CD14-positive monocyte (primary cell): ENCODE results near the gene MYOM1. TPM values are rescaled to one million over a fixed set of nuclear protein-coding genes. Genes with fewer than 3 reads are reported as not detected.

ENCODE experiments used
- DNase-seq, 3 donors: peaks; one replicate each; pipeline ENCODE4 v3.0.0-alpha.2; 2011 to 2022
- H2AFZ ChIP-seq: 2 replicates; pipeline ENCODE4 v1.6.0; 2012; ENCODE audit warnings: mild to moderate bottlenecking, low read depth, low read length, inconsistent platforms; ENCODE audit not compliant: insufficient read depth, poor library complexity, severe bottlenecking
- H3K27ac ChIP-seq, 2 donors: 1 replicate in 1 of 2; 2 replicates in 1 of 2; pipeline ENCODE4 v1.5.1; 2012 to 2013; ENCODE audit warnings: low read length in 2 of 2, control low read depth in 1 of 2, inconsistent platforms in 1 of 2, low read depth in 1 of 2, mild to moderate bottlenecking in 1 of 2
- H3K27me3 ChIP-seq, 2 donors: one replicate each; pipeline versions ENCODE4 v1.6.0 to v1.6.1; 2011 to 2013; ENCODE audit warnings: low read length in 2 of 2; ENCODE audit not compliant: control insufficient read depth in 2 of 2, insufficient read depth in 2 of 2
- H3K36me3 ChIP-seq, 2 donors: replicated peaks in 1 of 2; 1 replicate in 1 of 2; 2 replicates in 1 of 2; pipeline versions ENCODE4 v1.5.1 to v1.6.1; 2012 to 2013; ENCODE audit warnings: low read length in 2 of 2, control low read depth in 1 of 2, inconsistent platforms in 1 of 2, mild to moderate bottlenecking in 1 of 2; ENCODE audit not compliant: insufficient read depth in 2 of 2, control insufficient read depth in 1 of 2
- H3K4me1 ChIP-seq, 2 donors: 1 replicate in 1 of 2; 2 replicates in 1 of 2; pipeline versions ENCODE4 v1.5.1 to v1.6.1; 2012 to 2013; ENCODE audit warnings: low read length in 2 of 2, control low read depth in 1 of 2, inconsistent platforms in 1 of 2, mild to moderate bottlenecking in 1 of 2, moderate library complexity in 1 of 2; ENCODE audit not compliant: insufficient read depth in 2 of 2, control insufficient read depth in 1 of 2
- H3K4me2 ChIP-seq: replicated peaks from 2 replicates; pipeline ENCODE3; 2012; ENCODE audit warnings: low read length, moderate library complexity, mild to moderate bottlenecking; ENCODE audit not compliant: poor library complexity, severe bottlenecking; ENCODE audit errors: extremely low read depth
- H3K4me3 ChIP-seq, 3 experiments: fragments of 200-600 bp in 1 of 3; sonication (generic) in 1 of 3; replicated peaks in 1 of 3; 1 replicate in 2 of 3; 2 replicates in 1 of 3; pipeline ENCODE4 v1.5.1; 2011 to 2013; ENCODE audit warnings: low read length in 3 of 3, mild to moderate bottlenecking in 3 of 3, control low read depth in 2 of 3, low read depth in 2 of 3, inconsistent platforms in 1 of 3, moderate library complexity in 1 of 3
- H3K79me2 ChIP-seq: 2 replicates; pipeline ENCODE4 v1.6.0; 2012; ENCODE audit warnings: mild to moderate bottlenecking, control low read depth, inconsistent platforms, low read length, moderate library complexity; ENCODE audit not compliant: insufficient read depth
- H3K9ac ChIP-seq: 2 replicates; pipeline ENCODE4 v1.6.0; 2017; ENCODE audit warnings: low read length, mild to moderate bottlenecking; ENCODE audit not compliant: insufficient read depth, poor library complexity, severe bottlenecking
- H3K9me3 ChIP-seq, 2 donors: replicated peaks in 1 of 2; 1 replicate in 1 of 2; 2 replicates in 1 of 2; pipeline versions ENCODE4 v1.5.1 to v1.6.1; 2012 to 2013; ENCODE audit warnings: low read length in 2 of 2, control low read depth in 1 of 2; ENCODE audit not compliant: control insufficient read depth in 1 of 2, insufficient read depth in 1 of 2
- H4K20me1 ChIP-seq: 2 replicates; pipeline ENCODE4 v1.6.0; 2012; ENCODE audit warnings: mild to moderate bottlenecking, low read length, control low read depth, moderate library complexity; ENCODE audit not compliant: insufficient read depth
- H3K27ac Mint-ChIP-seq, 7 donors: one replicate each; pipeline ENCODE4 v1.8.0; 2020; ENCODE audit warnings: mild to moderate bottlenecking in 7 of 7, mixed read lengths in 7 of 7, moderate library complexity in 6 of 7, inconsistent platforms in 2 of 7
- H3K27me3 Mint-ChIP-seq, 3 donors: one replicate each; pipeline ENCODE4 v1.8.0; 2021 to 2022; ENCODE audit warnings: low read depth in 3 of 3, mild to moderate bottlenecking in 3 of 3, mixed read lengths in 3 of 3, moderate library complexity in 3 of 3, inconsistent platforms in 1 of 3
- H3K36me3 Mint-ChIP-seq, 2 donors: one replicate each; pipeline ENCODE4 v1.8.0; 2020; ENCODE audit warnings: mixed read lengths in 2 of 2, inconsistent platforms in 1 of 2, mild to moderate bottlenecking in 1 of 2
- H3K4me1 Mint-ChIP-seq: one replicate; pipeline ENCODE4 v1.8.0; 2020; ENCODE audit warnings: mild to moderate bottlenecking, mixed read lengths
- H3K4me3 Mint-ChIP-seq, 2 donors: one replicate each; pipeline ENCODE4 v1.8.0; 2020; ENCODE audit warnings: mild to moderate bottlenecking in 2 of 2, mixed read lengths in 2 of 2, moderate library complexity in 1 of 2
- H3K9me3 Mint-ChIP-seq, 7 donors: one replicate each; pipeline ENCODE4 v1.8.0; 2020 to 2022; ENCODE audit warnings: mixed read lengths in 7 of 7, mild to moderate bottlenecking in 6 of 7, moderate library complexity in 6 of 7, inconsistent platforms in 2 of 7
- CTCF ChIP-seq: fragments of 200-600 bp; IDR thresholded peaks from one replicate; pipeline ENCODE4 v1.8.0; 2022; ENCODE audit warnings: antibody characterized with exemption, mild to moderate bottlenecking
- WGBS: methylation state at CpG from one replicate; pipeline ENCODE4 v1.1.5; 2013; ENCODE audit warnings: missing lambda C conversion rate; ENCODE audit not compliant: insufficient coverage; 5-methylcytosine and 5-hydroxymethylcytosine counted together
- intact Hi-C, 2 donors: fragments of 100-400 bp; cut with micrococcal nuclease; formaldehyde crosslinking; loops; one replicate each; pipeline versions ENCODE4 v1.15.0 to v1.15.1; 2023
- polyA plus RNA-seq, 3 donors: library from polyadenylated mRNA; depleted of rRNA in 1 of 3; unstranded in 2 of 3; stranded (reverse) in 1 of 3; fragments of 300-500 nt in 2 of 3; fragments of >200 nt in 1 of 3; fragmentation: Illumina TruSeq in 2 of 3; gene quantifications; 1 replicate in 2 of 3; 2 replicates in 1 of 3; pipeline ENCODE4 v1.2.3, GENCODE V29; 2012 to 2021

Gene MYOM1
- polyA plus RNA-seq, 3 donors = 0.05 to 0.95 (median 0.22) TPM

- Histone ChIP-seq H3K27me3 (no peaks in the 10 kb centered on the region), H3K27ac (peak overlapping the region in 1 of 2 donors; percentile 63), H3K9me3 (no peaks in the 10 kb centered on the region), H3K4me1 (peaks cover 44 to 62% of the 10 kb centered on the region in 2 donors), H3K4me2 (no peak overlapping the region), H3K79me2 (peaks cover 100% of the 10 kb centered on the region), H3K36me3 (peaks cover 6 to 11% of the 10 kb centered on the region in 2 donors), H3K4me3 (no peak overlapping the region), H3K9ac (no peak overlapping the region), H2AFZ (no peak overlapping the region), H4K20me1 (peaks cover 100% of the 10 kb centered on the region)
- Mint-ChIP-seq H3K36me3 (peaks cover 9 to 12% of the 10 kb centered on the region in 2 donors), H3K4me3 (no peak overlapping the region), H3K4me1 (peaks cover 65% of the 10 kb centered on the region), H3K9me3 (no peaks in the 10 kb centered on the region), H3K27ac (peak overlapping the region in 5 of 7 donors; percentile 7 to 69 (median 30)), H3K27me3 (no peaks in the 10 kb centered on the region)
- intact Hi-C loops = loop anchor here in 1 of 2 donors (10.0 kb wide), 1 partner anchor 326 kb away; no protein-coding TSS in a partner anchor
- no peak for TF ChIP-seq CTCF
- no peak for DNase-seq
Measured at GRCh38 chr18:3268306-3268705, 48.5 kb upstream of the MYOM1 start.

GRCh38 chr18:3266062-3266608 is 46.4 kb upstream of the MYOM1 start:
- peaks cover 3 to 6% of the 10 kb centered on the region in 2 donors for H3K36me3 Mint-ChIP-seq
- Histone ChIP-seq H3K4me1 (peaks cover 50 to 70% of the 10 kb centered on the region in 2 donors), H3K27ac (peak overlapping the region in 1 of 2 donors; percentile 45), H4K20me1 (peaks cover 87% of the 10 kb centered on the region), H2AFZ (no peak overlapping the region), H3K9me3 (no peaks in the 10 kb centered on the region), H3K4me2 (no peak overlapping the region), H3K27me3 (no peaks in the 10 kb centered on the region), H3K36me3 (no peaks in the 10 kb centered on the region), H3K79me2 (peaks cover 96% of the 10 kb centered on the region), H3K4me3 (no peak overlapping the region), H3K9ac (no peak overlapping the region)
- H3K9me3 Mint-ChIP-seq = peaks cover 0 to 2% (median 0%) of the 10 kb centered on the region in 7 donors
- peak overlapping the region in 5 of 7 donors; percentile 42 to 79 (median 77) for H3K27ac Mint-ChIP-seq
- intact Hi-C loops = loop anchor here in 1 of 2 donors (10.0 kb wide), 1 partner anchor 329 kb away; no protein-coding TSS in a partner anchor
- WGBS = 79% methylated on average over 2 of the region's 7 CpGs
- no peak for TF ChIP-seq CTCF
- H3K27me3 Mint-ChIP-seq = no peaks in the 10 kb centered on the region
- no peak for DNase-seq
- no peak overlapping the region for H3K4me3 Mint-ChIP-seq
- H3K4me1 Mint-ChIP-seq = peaks cover 69% of the 10 kb centered on the region
